ENCODE measurements around the gene ELMO3. TPM values are rescaled to one million over a fixed set of nuclear protein-coding genes. Genes with fewer than 3 reads are reported as not detected.

The ELMO3 gene
- total RNA-seq, 1 experiment from 2014 or later = 45.8 TPM

DNA sequence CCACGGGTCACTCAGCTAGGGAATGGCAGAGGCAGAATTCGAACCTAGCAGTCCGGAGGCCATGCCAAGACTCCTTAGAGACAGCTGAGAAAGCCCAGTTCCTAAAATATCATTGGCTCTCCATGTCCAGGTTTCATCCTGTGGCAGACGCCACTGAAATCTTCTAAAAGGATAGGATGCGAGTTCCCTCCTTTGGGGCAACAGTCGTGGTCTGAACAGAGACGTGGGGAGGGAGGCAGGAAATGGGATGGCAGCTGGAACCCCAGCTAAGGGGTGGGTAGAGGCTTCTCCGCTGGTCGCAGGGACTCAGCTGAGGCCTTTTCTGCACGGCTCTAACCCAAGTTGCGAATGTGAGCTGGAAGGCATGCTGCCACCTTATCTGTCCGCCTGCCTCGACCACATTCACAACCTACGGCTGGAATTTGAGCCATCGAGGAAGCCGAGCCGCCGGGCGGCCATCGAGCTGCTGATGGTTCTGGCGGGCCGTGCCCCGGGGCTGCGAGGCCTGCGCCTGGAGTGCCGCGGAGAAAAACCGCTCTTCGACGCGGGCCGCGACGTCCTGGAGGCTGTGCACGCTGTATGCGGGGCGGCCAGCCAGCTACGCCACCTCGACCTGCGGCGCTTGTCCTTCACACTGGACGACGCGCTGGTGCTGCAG lies 36.3 kb upstream of the ELMO3 start:
- no peaks in the 10 kb centered on the region for H3K36me3 ChIP-seq (ENCODE audit: control insufficient read depth in 1 of 2, insufficient read depth in 2 of 2, low read length in 2 of 2)
- RAD21 ChIA-PET (ENCODE audit: low non-redundant PET in 1 of 2, low total read pairs in 2 of 2, uncharacterized antibody in 2 of 2, unreplicated experiment in 2 of 2) = no interaction called here
- H3K9me2 ChIP-seq (ENCODE audit: insufficient read depth) = no peaks in the 10 kb centered on the region
- no peak overlapping the region for H3K9ac ChIP-seq (ENCODE audit: low read length)
- H2AFZ ChIP-seq (ENCODE audit: low read depth, low read length, poor library complexity, severe bottlenecking) = no peak overlapping the region
- TF ChIP-seq SIN3A (IDR thresholded peaks at IDR 0.05; ENCODE audit: low read depth) (no peak), SRF (IDR thresholded peaks at IDR 0.05; ENCODE audit: low read depth) (no peak), CEBPB (IDR thresholded peaks at IDR 0.05; ENCODE audit: low read depth) (no peak), EZH2phosphoT487 (IDR thresholded peaks at IDR 0.05; ENCODE audit: borderline replicate concordance) (no peak), YY1 (IDR thresholded peaks at IDR 0.05; ENCODE audit: extremely low read depth, insufficient replicate concordance, low read depth, low read length) (no peak), ZNF274 (IDR thresholded peaks at IDR 0.05; ENCODE audit: low read depth, low read length) (no peak), EGR1 (IDR thresholded peaks at IDR 0.05; ENCODE audit: low read depth) (no peak), CBX3 (IDR thresholded peaks at IDR 0.05; ENCODE audit: low read depth) (no peak), RAD21 (IDR thresholded peaks at IDR 0.05; ENCODE audit: low read depth) (no peak), ELF1 (IDR thresholded peaks at IDR 0.05; ENCODE audit: borderline replicate concordance, low read depth) (no peak)
- TF ChIP-seq, protein P1, sequence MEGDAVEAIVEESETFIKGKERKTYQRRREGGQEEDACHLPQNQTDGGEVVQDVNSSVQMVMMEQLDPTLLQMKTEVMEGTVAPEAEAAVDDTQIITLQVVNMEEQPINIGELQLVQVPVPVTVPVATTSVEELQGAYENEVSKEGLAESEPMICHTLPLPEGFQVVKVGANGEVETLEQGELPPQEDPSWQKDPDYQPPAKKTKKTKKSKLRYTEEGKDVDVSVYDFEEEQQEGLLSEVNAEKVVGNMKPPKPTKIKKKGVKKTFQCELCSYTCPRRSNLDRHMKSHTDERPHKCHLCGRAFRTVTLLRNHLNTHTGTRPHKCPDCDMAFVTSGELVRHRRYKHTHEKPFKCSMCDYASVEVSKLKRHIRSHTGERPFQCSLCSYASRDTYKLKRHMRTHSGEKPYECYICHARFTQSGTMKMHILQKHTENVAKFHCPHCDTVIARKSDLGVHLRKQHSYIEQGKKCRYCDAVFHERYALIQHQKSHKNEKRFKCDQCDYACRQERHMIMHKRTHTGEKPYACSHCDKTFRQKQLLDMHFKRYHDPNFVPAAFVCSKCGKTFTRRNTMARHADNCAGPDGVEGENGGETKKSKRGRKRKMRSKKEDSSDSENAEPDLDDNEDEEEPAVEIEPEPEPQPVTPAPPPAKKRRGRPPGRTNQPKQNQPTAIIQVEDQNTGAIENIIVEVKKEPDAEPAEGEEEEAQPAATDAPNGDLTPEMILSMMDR (IDR thresholded peaks at IDR 0.05 in 2 of 3, conservative IDR thresholded peaks at IDR 0.05 in 1 of 3; ENCODE audit: borderline replicate concordance in 1 of 3, insufficient read depth in 1 of 3, low read depth in 2 of 3, low read length in 2 of 3) = no peak
- TF ChIP-seq, protein P2, sequence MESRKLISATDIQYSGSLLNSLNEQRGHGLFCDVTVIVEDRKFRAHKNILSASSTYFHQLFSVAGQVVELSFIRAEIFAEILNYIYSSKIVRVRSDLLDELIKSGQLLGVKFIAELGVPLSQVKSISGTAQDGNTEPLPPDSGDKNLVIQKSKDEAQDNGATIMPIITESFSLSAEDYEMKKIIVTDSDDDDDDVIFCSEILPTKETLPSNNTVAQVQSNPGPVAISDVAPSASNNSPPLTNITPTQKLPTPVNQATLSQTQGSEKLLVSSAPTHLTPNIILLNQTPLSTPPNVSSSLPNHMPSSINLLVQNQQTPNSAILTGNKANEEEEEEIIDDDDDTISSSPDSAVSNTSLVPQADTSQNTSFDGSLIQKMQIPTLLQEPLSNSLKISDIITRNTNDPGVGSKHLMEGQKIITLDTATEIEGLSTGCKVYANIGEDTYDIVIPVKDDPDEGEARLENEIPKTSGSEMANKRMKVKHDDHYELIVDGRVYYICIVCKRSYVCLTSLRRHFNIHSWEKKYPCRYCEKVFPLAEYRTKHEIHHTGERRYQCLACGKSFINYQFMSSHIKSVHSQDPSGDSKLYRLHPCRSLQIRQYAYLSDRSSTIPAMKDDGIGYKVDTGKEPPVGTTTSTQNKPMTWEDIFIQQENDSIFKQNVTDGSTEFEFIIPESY (IDR thresholded peaks at IDR 0.05; ENCODE audit: extremely low read depth, insufficient replicate concordance, low read length) = no peak
- TF ChIP-seq, protein P3, sequence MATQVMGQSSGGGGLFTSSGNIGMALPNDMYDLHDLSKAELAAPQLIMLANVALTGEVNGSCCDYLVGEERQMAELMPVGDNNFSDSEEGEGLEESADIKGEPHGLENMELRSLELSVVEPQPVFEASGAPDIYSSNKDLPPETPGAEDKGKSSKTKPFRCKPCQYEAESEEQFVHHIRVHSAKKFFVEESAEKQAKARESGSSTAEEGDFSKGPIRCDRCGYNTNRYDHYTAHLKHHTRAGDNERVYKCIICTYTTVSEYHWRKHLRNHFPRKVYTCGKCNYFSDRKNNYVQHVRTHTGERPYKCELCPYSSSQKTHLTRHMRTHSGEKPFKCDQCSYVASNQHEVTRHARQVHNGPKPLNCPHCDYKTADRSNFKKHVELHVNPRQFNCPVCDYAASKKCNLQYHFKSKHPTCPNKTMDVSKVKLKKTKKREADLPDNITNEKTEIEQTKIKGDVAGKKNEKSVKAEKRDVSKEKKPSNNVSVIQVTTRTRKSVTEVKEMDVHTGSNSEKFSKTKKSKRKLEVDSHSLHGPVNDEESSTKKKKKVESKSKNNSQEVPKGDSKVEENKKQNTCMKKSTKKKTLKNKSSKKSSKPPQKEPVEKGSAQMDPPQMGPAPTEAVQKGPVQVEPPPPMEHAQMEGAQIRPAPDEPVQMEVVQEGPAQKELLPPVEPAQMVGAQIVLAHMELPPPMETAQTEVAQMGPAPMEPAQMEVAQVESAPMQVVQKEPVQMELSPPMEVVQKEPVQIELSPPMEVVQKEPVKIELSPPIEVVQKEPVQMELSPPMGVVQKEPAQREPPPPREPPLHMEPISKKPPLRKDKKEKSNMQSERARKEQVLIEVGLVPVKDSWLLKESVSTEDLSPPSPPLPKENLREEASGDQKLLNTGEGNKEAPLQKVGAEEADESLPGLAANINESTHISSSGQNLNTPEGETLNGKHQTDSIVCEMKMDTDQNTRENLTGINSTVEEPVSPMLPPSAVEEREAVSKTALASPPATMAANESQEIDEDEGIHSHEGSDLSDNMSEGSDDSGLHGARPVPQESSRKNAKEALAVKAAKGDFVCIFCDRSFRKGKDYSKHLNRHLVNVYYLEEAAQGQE (IDR thresholded peaks at IDR 0.05; ENCODE audit: low read depth) = no peak
- TF ChIP-seq, protein P4, sequence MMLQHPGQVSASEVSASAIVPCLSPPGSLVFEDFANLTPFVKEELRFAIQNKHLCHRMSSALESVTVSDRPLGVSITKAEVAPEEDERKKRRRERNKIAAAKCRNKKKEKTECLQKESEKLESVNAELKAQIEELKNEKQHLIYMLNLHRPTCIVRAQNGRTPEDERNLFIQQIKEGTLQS (IDR thresholded peaks at IDR 0.05) = no peak
- no peaks in the 10 kb centered on the region for H3K9me3 ChIP-seq (ENCODE audit: control insufficient read depth in 1 of 2, insufficient read depth in 1 of 2, low read depth in 1 of 2, low read length in 2 of 2)
- POLR2A ChIA-PET = interaction anchor here (0.5 to 2.7 kb wide), 2 partner anchors 11 to 234 kb away, joined by 3 to 11 read pairs; no protein-coding TSS in a partner anchor
- DNase-seq (ENCODE audit: low read depth, low spot score) (no peak), ATAC-seq (no peak)
- H3K27me3 ChIP-seq (ENCODE audit: insufficient read depth, low read length) = no peaks in the 10 kb centered on the region
- CTCF ChIA-PET = interaction anchor here (3.4 kb wide), 1 partner anchor 145 kb away, joined by 21 read pairs; no protein-coding TSS in a partner anchor
- H3K27ac ChIP-seq (ENCODE audit: low read depth, low read length) = no peak overlapping the region; the same call in 1 of the 2 replicates
- no peaks in the 10 kb centered on the region; the same call in 1 of the 2 replicates for H3K79me2 ChIP-seq (ENCODE audit: insufficient read depth, low read length)
- H3K4me1 ChIP-seq (ENCODE audit: control insufficient read depth in 1 of 2, insufficient read depth in 2 of 2, low read length in 2 of 2) = peaks cover 21 to 36% of the 10 kb centered on the region in 2 experiments
- H4K20me1 ChIP-seq (ENCODE audit: insufficient read depth) = no peaks in the 10 kb centered on the region
- H3K4me3 ChIP-seq (replicated peaks in 1 of 2; ENCODE audit: low read depth in 1 of 2, low read length in 2 of 2) = no peak overlapping the region
- intact Hi-C loops (cut with micrococcal nuclease) = no loop called here
- H3K4me2 ChIP-seq (ENCODE audit: low read length) = no peak overlapping the region
- BruUV-seq (replicated peaks) = no TSS peak

Data from HCT116 (cell line).